Medulla oblongata (tissue), 1 donor: ENCODE measurements around the gene CBX2.

ENCODE experiments used
- DNase-seq: peaks from one replicate; pipeline ENCODE4 v3.0.0-alpha.2; 2015; ENCODE audit errors: extremely low spot score

Gene CBX2

GRCh38 chr17:79799174-79799537 lies 21.2 kb downstream of the CBX2 start:
- no peak for DNase-seq

- no peak for DNase-seq
These were observed 21.8 kb downstream of the CBX2 start for GRCh38 chr17:79799538-79800324.

- DNase-seq: no peak
These were observed 22.6 kb downstream of the CBX2 start for GRCh38 chr17:79800325-79801155.

GRCh38 chr17:79801156-79802038 lies 23.4 kb downstream of the CBX2 start:
- no peak for DNase-seq

- no peak for DNase-seq
These were observed 24.2 kb downstream of the CBX2 start for GRCh38 chr17:79802039-79802735.

GRCh38 chr17:79802736-79803420 lies 24.9 kb downstream of the CBX2 start:
- DNase-seq: no peak

- no peak for DNase-seq
These were observed 25.6 kb downstream of the CBX2 start for GRCh38 chr17:79803421-79803996.

- no peak for DNase-seq
These were observed 26.3 kb downstream of the CBX2 start for GRCh38 chr17:79803997-79804855.

GRCh38 chr17:79804856-79805696 lies 27.1 kb downstream of the CBX2 start:
- DNase-seq: no peak

GRCh38 chr17:79806446-79806760 lies 28.5 kb downstream of the CBX2 start:
- DNase-seq: no peak

- DNase-seq: no peak
These were observed 29.1 kb downstream of the CBX2 start for GRCh38 chr17:79806863-79807720.

- no peak for DNase-seq
These were observed 31.0 kb downstream of the CBX2 start for GRCh38 chr17:79808763-79809529.

GRCh38 chr17:79809530-79810129 lies 31.7 kb downstream of the CBX2 start:
- DNase-seq: no peak

- peak; percentile 72 for DNase-seq
These were observed 32.4 kb downstream of the CBX2 start for GRCh38 chr17:79810130-79811010.

GRCh38 chr17:79811011-79811867 lies 33.3 kb downstream of the CBX2 start:
- peak; percentile 55 for DNase-seq
